GM21381 (cell line): Measurements from ENCODE around the gene MINDY2.
A peak's percentile ranks its signal among the peaks of the same experiment; 100 is the strongest.
"Not testable (repeated sequence)": the region's sequence is repeated elsewhere in the genome, so short reads cannot be mapped to it uniquely, and the experiment has no call there.

Source experiments
- ATAC-seq: cut with Tn5 transposase; IDR thresholded peaks from one replicate; pipeline ENCODE4 v1.9.1; 2021; ENCODE audit warnings: mild to moderate bottlenecking, moderate library complexity; ENCODE audit not compliant: unreplicated experiment

Gene MINDY2

GRCh38 chr15:58752716-58753115 lies 18.4 kb upstream of the MINDY2 start:
- ATAC-seq: no peak

- no peak for ATAC-seq
These were observed 15.8 kb upstream of the MINDY2 start for GRCh38 chr15:58755350-58755749.

- ATAC-seq: no peak
These were observed 15.1 kb upstream of the MINDY2 start for GRCh38 chr15:58755956-58756355.

- ATAC-seq: no peak
These were observed 13.0 kb upstream of the MINDY2 start for GRCh38 chr15:58758141-58758540.

- no peak for ATAC-seq
These were observed 10.6 kb upstream of the MINDY2 start for GRCh38 chr15:58760385-58761009.

- no peak for ATAC-seq
These were observed 10.1 kb upstream of the MINDY2 start for GRCh38 chr15:58761010-58761388.

GRCh38 chr15:58762285-58762684 lies 8.8 kb upstream of the MINDY2 start:
- no peak for ATAC-seq

GRCh38 chr15:58762731-58763130 lies 8.4 kb upstream of the MINDY2 start:
- no peak for ATAC-seq

- no peak for ATAC-seq
These were observed 6.6 kb upstream of the MINDY2 start for GRCh38 chr15:58764468-58764867.

GRCh38 chr15:58766290-58766689 lies 4.8 kb upstream of the MINDY2 start:
- ATAC-seq: no peak

GRCh38 chr15:58768601-58769004 lies 2.5 kb upstream of the MINDY2 start:
- not testable (repeated sequence) for ATAC-seq

GRCh38 chr15:58770519-58770856 lies 614 bp upstream of the MINDY2 start:
- ATAC-seq: peak; percentile 14

- peak; percentile 12 for ATAC-seq
These were observed 634 bp downstream of the MINDY2 start for GRCh38 chr15:58771621-58772250.

GRCh38 chr15:58773024-58773423 lies 1.9 kb downstream of the MINDY2 start:
- no peak for ATAC-seq

GRCh38 chr15:58775402-58775801 lies 4.3 kb downstream of the MINDY2 start:
- no peak for ATAC-seq

- ATAC-seq: peak; percentile 61
These were observed 6.0 kb downstream of the MINDY2 start for GRCh38 chr15:58777107-58777506.

- no peak for ATAC-seq
These were observed 8.5 kb downstream of the MINDY2 start for GRCh38 chr15:58779554-58779953.

GRCh38 chr15:58785355-58785754 lies 14.3 kb downstream of the MINDY2 start:
- ATAC-seq: no peak

- no peak for ATAC-seq
These were observed 17.1 kb downstream of the MINDY2 start for GRCh38 chr15:58788056-58788710.

GRCh38 chr15:58793862-58794261 lies 22.8 kb downstream of the MINDY2 start:
- no peak for ATAC-seq

- no peak for ATAC-seq
These were observed 24.7 kb downstream of the MINDY2 start for GRCh38 chr15:58795825-58796224.

- no peak for ATAC-seq
These were observed 26.4 kb downstream of the MINDY2 start for GRCh38 chr15:58797505-58797904.
